Mammary epithelial cell (primary cell): ENCODE results near the gene YTHDC2.

Experiments used
- EZH2 ChIP-seq: IDR thresholded peaks from 2 replicates; pipeline ENCODE4 v1.6.1; 2012; ENCODE audit warnings: low read length, inconsistent platforms, borderline replicate concordance
- TF ChIP-seq, protein P1 (sequence below), 2 donors: IDR thresholded peaks in 1 of 2; conservative IDR thresholded peaks in 1 of 2; 2 replicates each; pipeline ENCODE4 v1.5.1; 2011 to 2012; ENCODE audit warnings: inconsistent platforms in 2 of 2, low read length in 2 of 2, mild to moderate bottlenecking in 2 of 2, control low read depth in 1 of 2, low read depth in 1 of 2; ENCODE audit not compliant: insufficient read depth in 1 of 2; ENCODE audit errors: extremely low read depth in 1 of 2

DNA sequence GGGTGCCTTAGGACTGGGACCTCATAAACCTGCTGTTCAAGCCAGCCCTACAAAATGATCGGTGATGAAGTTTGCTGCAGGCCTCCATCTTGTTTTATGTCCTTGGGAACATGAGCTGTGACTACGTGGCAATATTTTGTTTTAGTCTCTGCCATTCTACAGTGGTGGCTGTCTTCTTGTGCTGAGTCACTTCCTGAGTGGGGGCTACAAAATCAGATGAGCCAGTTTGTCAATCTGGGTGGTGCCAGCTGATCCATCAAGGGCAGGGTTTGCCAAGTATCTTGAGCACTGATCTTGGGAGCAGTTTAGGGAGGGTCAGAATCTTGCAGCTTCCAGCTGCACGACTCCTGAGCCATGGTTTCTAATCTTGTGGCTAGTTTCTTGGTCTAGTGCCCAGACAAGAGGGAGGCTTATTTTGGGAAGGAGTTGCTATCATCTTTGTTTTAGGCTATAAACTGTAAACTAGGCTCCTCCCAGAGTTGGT is 94.7 kb downstream of the YTHDC2 start:
- TF ChIP-seq, protein P1, sequence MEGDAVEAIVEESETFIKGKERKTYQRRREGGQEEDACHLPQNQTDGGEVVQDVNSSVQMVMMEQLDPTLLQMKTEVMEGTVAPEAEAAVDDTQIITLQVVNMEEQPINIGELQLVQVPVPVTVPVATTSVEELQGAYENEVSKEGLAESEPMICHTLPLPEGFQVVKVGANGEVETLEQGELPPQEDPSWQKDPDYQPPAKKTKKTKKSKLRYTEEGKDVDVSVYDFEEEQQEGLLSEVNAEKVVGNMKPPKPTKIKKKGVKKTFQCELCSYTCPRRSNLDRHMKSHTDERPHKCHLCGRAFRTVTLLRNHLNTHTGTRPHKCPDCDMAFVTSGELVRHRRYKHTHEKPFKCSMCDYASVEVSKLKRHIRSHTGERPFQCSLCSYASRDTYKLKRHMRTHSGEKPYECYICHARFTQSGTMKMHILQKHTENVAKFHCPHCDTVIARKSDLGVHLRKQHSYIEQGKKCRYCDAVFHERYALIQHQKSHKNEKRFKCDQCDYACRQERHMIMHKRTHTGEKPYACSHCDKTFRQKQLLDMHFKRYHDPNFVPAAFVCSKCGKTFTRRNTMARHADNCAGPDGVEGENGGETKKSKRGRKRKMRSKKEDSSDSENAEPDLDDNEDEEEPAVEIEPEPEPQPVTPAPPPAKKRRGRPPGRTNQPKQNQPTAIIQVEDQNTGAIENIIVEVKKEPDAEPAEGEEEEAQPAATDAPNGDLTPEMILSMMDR (conservative IDR thresholded peaks at IDR 0.05 in 1 of 2, IDR thresholded peaks at IDR 0.05 in 1 of 2; ENCODE audit: extremely low read depth in 1 of 2, insufficient read depth in 1 of 2, low read depth in 1 of 2, low read length in 2 of 2): no peak
- no peak for TF ChIP-seq EZH2
